ENCODE data around the gene ZCRB1.
"Not testable (repeated sequence)": the region's sequence is repeated elsewhere in the genome, so short reads cannot be mapped to it uniquely, and the experiment has no call there.

The ZCRB1 gene, protein sequence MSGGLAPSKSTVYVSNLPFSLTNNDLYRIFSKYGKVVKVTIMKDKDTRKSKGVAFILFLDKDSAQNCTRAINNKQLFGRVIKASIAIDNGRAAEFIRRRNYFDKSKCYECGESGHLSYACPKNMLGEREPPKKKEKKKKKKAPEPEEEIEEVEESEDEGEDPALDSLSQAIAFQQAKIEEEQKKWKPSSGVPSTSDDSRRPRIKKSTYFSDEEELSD

GRCh38 chr12:42325653-42326474 lies at the start of gene ZCRB1, which contains the start of gene PPHLN1:
TSS of gene ZCRB1 (minus strand) at chr12:42326094. CDS start at chr12:42324102, 1,992 bp downstream.
TSS of gene PPHLN1 (plus strand) at chr12:42326167. CDS start at chr12:42335903, 9,736 bp downstream.
- peak; percentile 81 for DNase-seq (ENCODE audit: low spot score)
- no peaks in the 10 kb centered on the region for H3K27me3 Mint-ChIP-seq (ENCODE audit: low read depth)
- peak within 1 kb of the TSS; percentile 95 for H3K4me3 Mint-ChIP-seq
- H3K36me3 Mint-ChIP-seq (ENCODE audit: low read depth), result peaks cover 9% of the 10 kb centered on the region
- peak within 1 kb of the TSS; percentile 98 for H3K27ac Mint-ChIP-seq
- H3K4me1 Mint-ChIP-seq (ENCODE audit: low read depth), result peaks cover 34% of the 10 kb centered on the region
- H3K9me3 Mint-ChIP-seq, result no peaks in the 10 kb centered on the region

GRCh38 chr12:42373669-42374068 lies 47.8 kb upstream of the ZCRB1 start:
- no peak overlapping the region for H3K4me3 Mint-ChIP-seq
- H3K9me3 Mint-ChIP-seq, result no peaks in the 10 kb centered on the region
- H3K27ac Mint-ChIP-seq, result no peak overlapping the region
- H3K36me3 Mint-ChIP-seq (ENCODE audit: low read depth), result peaks cover 7% of the 10 kb centered on the region
- no peak for DNase-seq (ENCODE audit: low spot score)
- no peaks in the 10 kb centered on the region for H3K27me3 Mint-ChIP-seq (ENCODE audit: low read depth)
- H3K4me1 Mint-ChIP-seq (ENCODE audit: low read depth), result no peaks in the 10 kb centered on the region

- H3K36me3 Mint-ChIP-seq (ENCODE audit: low read depth), result peaks cover 5% of the 10 kb centered on the region
- H3K27me3 Mint-ChIP-seq (ENCODE audit: low read depth), result no peaks in the 10 kb centered on the region
- no peak for DNase-seq (ENCODE audit: low spot score)
- no peaks in the 10 kb centered on the region for H3K4me1 Mint-ChIP-seq (ENCODE audit: low read depth)
- no peak overlapping the region for H3K4me3 Mint-ChIP-seq
- H3K9me3 Mint-ChIP-seq, result no peaks in the 10 kb centered on the region
- no peak overlapping the region for H3K27ac Mint-ChIP-seq
Observed at GRCh38 chr12:42372154-42372791, 46.4 kb upstream of the ZCRB1 start.

DNA sequence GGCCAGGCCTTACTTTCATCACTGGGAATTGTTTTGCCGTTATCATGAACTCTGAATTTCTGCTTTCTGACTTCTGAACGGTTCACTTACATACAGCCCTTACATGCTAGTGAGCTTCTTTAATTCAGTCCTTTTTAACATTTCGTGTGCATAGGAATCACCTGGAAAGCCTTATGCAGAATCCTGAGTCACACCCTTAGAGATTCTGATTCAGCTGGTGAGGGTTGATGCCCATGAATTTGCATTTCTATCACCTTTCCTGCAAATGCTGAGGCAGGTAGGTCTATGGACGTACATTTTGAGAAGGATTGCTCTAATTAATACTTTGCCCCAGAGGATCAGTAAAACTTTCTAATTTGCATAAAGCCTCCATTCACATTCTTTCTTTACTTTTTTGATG lies 44.1 kb upstream of the ZCRB1 start:
- peaks cover 2% of the 10 kb centered on the region for H3K36me3 Mint-ChIP-seq (ENCODE audit: low read depth)
- no peak for DNase-seq (ENCODE audit: low spot score)
- no peaks in the 10 kb centered on the region for H3K9me3 Mint-ChIP-seq
- no peak overlapping the region for H3K4me3 Mint-ChIP-seq
- no peaks in the 10 kb centered on the region for H3K4me1 Mint-ChIP-seq (ENCODE audit: low read depth)
- H3K27me3 Mint-ChIP-seq (ENCODE audit: low read depth), result no peaks in the 10 kb centered on the region
- H3K27ac Mint-ChIP-seq, result no peak overlapping the region

- Mint-ChIP-seq H3K4me1 (ENCODE audit: low read depth) (peaks cover 9% of the 10 kb centered on the region), H3K36me3 (ENCODE audit: low read depth) (peaks cover 19% of the 10 kb centered on the region), H3K9me3 (no peaks in the 10 kb centered on the region), H3K27me3 (ENCODE audit: low read depth) (no peaks in the 10 kb centered on the region), H3K27ac (no peak overlapping the region), H3K4me3 (no peak overlapping the region)
- no peak for DNase-seq (ENCODE audit: low spot score)
Observed at GRCh38 chr12:42365486-42365885, 39.6 kb upstream of the ZCRB1 start.

DNA sequence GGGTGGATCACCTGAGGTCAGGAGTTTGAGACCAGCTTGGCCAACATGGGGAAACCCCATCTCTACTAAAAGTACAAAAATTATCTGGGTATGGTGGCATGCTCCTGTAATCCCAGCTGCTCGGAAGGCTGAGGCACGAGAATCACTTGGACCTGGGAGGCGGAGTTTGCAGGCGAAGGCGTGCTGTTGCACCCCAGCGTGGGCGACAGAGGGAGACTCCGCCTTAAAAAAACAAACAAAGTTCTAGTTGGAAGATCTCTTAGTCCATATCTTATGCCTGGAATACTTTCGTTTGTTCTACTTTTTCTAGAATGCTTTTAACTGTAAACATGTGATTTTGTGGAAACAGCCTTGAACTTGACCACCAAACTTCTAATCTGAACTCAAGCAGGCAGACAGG lies 38.8 kb upstream of the ZCRB1 start:
- Mint-ChIP-seq H3K4me1 (ENCODE audit: low read depth) (peaks cover 12% of the 10 kb centered on the region), H3K27me3 (ENCODE audit: low read depth) (no peaks in the 10 kb centered on the region), H3K4me3 (no peak overlapping the region), H3K36me3 (ENCODE audit: low read depth) (peaks cover 21% of the 10 kb centered on the region), H3K27ac (no peak overlapping the region), H3K9me3 (no peaks in the 10 kb centered on the region)
- no peak for DNase-seq (ENCODE audit: low spot score)

DNA sequence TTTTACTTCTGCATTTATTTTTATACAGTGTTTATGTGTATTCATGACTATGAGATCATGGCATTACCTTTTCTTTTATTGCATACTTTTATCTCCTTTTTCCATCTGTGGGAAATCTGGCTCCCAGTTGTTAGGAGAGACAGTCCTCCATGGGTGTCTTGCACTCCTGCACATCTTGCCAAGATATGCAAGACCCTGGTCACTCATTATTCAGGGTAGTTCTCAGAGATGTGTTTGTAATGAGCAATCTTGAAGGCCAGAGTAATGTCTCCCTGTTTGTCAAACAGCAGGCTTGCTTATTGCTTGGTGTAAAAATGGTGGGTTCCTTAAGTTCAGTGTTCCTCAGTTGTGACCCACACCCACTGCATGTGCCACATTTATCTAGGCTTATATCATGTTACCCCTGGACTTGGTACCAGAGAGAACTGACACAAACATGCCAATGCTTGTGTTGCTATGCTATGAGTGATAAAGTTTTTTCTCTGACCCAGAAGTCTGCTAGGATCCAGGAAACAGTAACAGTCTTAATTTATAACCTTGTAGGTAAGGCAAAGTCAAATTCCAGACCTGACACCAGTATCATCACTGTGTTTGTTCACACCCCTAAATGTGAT lies 36.9 kb upstream of the ZCRB1 start:
- no peaks in the 10 kb centered on the region for H3K9me3 Mint-ChIP-seq
- no peak for DNase-seq (ENCODE audit: low spot score)
- peaks cover 15% of the 10 kb centered on the region for H3K4me1 Mint-ChIP-seq (ENCODE audit: low read depth)
- H3K4me3 Mint-ChIP-seq, result no peak overlapping the region
- H3K36me3 Mint-ChIP-seq (ENCODE audit: low read depth), result peaks cover 27% of the 10 kb centered on the region
- H3K27ac Mint-ChIP-seq, result no peak overlapping the region
- H3K27me3 Mint-ChIP-seq (ENCODE audit: low read depth), result no peaks in the 10 kb centered on the region

DNA sequence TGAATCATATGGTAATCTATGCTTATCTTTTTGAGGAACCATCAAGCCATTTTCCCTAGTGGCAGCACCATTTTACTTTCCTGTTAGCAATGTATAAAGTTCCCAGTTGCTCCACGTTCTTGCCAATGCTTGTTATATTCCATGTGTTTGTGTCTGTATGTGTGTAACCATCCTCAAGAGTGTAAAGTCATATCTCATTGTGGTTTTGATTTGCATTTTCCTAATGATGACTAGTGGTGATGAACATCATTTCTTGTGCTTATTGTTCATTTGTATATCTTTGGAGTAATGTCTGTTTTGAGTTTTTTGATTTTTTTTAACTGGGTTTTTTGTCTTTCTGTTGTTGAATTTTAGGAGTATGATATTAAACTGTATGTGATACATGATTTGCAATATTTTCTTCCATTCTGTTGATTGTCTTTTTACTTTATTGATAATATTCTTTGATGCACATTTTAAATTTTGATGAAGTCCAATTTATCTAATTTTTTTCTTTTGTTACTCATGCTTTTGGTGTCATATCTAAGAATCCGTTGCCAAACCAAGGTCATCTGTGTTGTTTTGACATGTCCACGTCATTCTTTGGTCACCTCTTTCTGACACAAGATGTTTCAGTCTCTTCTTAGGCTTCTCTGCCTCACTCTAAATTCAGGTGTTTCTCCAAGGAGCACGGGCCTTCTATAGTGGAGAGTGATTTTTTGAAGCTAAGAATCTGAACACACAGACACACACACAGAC lies 36.2 kb upstream of the ZCRB1 start:
- Mint-ChIP-seq H3K27ac (peak overlapping the region; percentile 32), H3K27me3 (ENCODE audit: low read depth) (no peaks in the 10 kb centered on the region), H3K4me3 (no peak overlapping the region), H3K9me3 (no peaks in the 10 kb centered on the region), H3K4me1 (ENCODE audit: low read depth) (peaks cover 15% of the 10 kb centered on the region), H3K36me3 (ENCODE audit: low read depth) (peaks cover 31% of the 10 kb centered on the region)
- no peak for DNase-seq (ENCODE audit: low spot score)

DNA sequence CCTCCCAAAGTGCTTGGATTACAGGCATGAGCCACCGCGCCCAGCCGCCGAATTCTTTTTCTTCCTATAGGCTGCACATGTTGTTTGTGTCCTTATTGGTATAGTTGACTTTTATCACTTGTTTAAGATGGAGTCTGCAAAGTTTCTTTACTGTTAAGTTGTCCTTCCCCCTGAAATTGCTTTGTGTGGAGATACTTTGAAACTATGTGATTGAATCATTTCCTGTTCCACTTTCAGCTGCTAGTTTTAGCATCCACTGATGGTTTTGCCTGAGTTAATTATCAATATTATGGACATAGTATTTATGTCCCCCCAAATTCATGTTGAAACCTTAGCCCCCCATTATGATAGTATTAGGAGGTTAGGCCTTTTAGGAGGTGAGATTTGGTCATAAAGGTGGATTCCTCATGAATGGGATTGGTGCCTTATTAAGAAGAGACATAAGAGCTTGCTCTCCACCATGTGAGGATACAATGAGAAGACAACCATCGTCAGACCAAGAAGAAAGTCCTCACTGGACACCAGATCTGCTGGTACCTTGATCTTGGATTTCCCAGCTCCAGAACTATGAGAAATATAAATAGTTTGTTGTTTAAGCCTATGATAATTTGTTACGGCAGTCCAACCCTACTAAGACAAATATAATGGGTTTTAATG lies 35.0 kb upstream of the ZCRB1 start:
- no peak overlapping the region for H3K4me3 Mint-ChIP-seq
- H3K27me3 Mint-ChIP-seq (ENCODE audit: low read depth), result no peaks in the 10 kb centered on the region
- DNase-seq (ENCODE audit: low spot score), result no peak
- peaks cover 36% of the 10 kb centered on the region for H3K36me3 Mint-ChIP-seq (ENCODE audit: low read depth)
- peaks cover 17% of the 10 kb centered on the region for H3K4me1 Mint-ChIP-seq (ENCODE audit: low read depth)
- H3K27ac Mint-ChIP-seq, result peak overlapping the region; percentile 4
- no peaks in the 10 kb centered on the region for H3K9me3 Mint-ChIP-seq

DNA sequence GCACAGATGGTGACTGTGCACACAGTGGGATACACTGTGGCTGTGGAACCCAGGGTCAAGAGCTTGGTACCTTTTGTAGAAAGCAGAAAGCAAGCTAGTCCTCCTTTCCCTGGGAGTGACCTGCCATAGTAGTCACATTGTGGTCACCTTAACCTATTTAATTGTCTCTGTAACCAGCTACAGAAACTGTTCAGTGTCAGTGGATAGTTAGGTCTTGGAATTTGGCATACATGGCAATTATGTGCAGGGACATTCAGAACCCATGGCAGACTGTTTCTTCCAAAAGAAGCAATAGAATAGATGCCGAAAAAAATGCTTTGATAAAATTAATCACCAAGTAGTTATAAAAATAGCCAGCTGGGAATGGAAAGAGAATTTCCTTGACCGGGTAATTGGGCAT lies 30.4 kb upstream of the ZCRB1 start:
- peaks cover 29% of the 10 kb centered on the region for H3K36me3 Mint-ChIP-seq (ENCODE audit: low read depth)

GRCh38 chr12:42350021-42350407 lies 24.1 kb upstream of the ZCRB1 start:
- H3K4me3 Mint-ChIP-seq; H3K27ac Mint-ChIP-seq; H3K27me3 Mint-ChIP-seq (ENCODE audit: low read depth); H3K9me3 Mint-ChIP-seq; DNase-seq (ENCODE audit: low spot score); H3K4me1 Mint-ChIP-seq (ENCODE audit: low read depth): not testable (repeated sequence)
- peaks cover 14% of the 10 kb centered on the region for H3K36me3 Mint-ChIP-seq (ENCODE audit: low read depth)

More for the DNA sequence above, 30.4 kb upstream of the ZCRB1 start:
- no peaks in the 10 kb centered on the region for H3K27me3 Mint-ChIP-seq (ENCODE audit: low read depth)
- no peak overlapping the region for H3K4me3 Mint-ChIP-seq
- no peak overlapping the region for H3K27ac Mint-ChIP-seq
- H3K4me1 Mint-ChIP-seq (ENCODE audit: low read depth), result peaks cover 13% of the 10 kb centered on the region
- H3K9me3 Mint-ChIP-seq, result no peaks in the 10 kb centered on the region
- DNase-seq (ENCODE audit: low spot score), result no peak

- H3K9me3 Mint-ChIP-seq; H3K27ac Mint-ChIP-seq; H3K4me1 Mint-ChIP-seq (ENCODE audit: low read depth); H3K4me3 Mint-ChIP-seq; H3K27me3 Mint-ChIP-seq (ENCODE audit: low read depth); DNase-seq (ENCODE audit: low spot score): not testable (repeated sequence)
- H3K36me3 Mint-ChIP-seq (ENCODE audit: low read depth), result peaks cover 14% of the 10 kb centered on the region
Observed at GRCh38 chr12:42349119-42350020, 23.5 kb upstream of the ZCRB1 start.
